Measurements from ENCODE around the gene CDC23. TPM values are rescaled to one million over a fixed set of nuclear protein-coding genes. Genes with fewer than 3 reads are reported as not detected.

Gene CDC23
- total and polyA plus RNA-seq, 2 of the 8 experiments (the other 6 are each of a cell fraction or from before 2014, with no cell fraction given), result 32.6 to 45.7 TPM

DNA sequence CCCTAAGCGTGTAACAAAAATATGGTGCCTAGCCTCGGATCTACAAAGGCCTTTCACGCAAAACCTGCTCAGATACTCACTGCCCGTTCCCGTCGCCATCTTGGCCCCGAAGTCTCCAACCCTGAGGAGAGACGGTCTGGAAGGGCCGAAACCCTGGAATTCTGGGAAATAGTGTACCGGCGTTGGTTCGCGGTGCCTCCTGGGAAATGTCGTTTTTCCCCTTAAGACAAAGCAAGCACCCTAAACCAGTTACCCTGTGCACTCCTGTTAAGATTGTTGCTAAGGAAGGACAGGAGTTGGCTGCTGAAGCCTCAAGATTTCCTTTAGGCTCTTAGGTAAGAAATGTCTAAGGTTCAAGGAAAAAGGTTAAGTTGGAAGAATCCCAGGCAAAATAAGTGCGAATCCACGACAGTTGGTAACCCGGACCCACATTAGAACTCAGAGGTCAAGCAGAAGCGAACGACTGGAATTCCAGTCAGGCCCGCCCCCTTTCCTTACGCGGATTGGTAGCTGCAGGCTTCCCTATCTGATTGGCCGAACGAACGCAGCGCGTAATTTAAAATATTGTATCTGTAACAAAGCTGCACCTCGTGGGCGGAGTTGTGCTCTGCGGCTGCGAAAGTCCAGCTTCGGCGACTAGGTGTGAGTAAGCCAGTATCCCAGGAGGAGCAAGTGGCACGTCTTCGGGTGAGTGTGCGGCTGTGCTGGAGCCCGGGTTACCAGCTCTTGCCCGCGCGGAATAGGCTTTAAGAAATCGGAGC is 34.4 kb downstream of the CDC23 start, which contains the start of the genes BRD8 and KIF20A (continued):
- TF ChIP-seq CHD7 (IDR thresholded peaks at IDR 0.05; ENCODE audit: insufficient replicate concordance, low read length) (no peak), SRF (IDR thresholded peaks at IDR 0.05; ENCODE audit: low read depth, low read length) (no peak), HDAC2 (IDR thresholded peaks at IDR 0.05; ENCODE audit: borderline replicate concordance in 1 of 2, low read depth in 2 of 2, low read length in 2 of 2) (peak; percentile 57 to 89; a peak in 2 of 4 replicates), RFX5 (IDR thresholded peaks at IDR 0.05; ENCODE audit: borderline replicate concordance, low read depth, low read length) (no peak), EZH2 (IDR thresholded peaks at IDR 0.05; ENCODE audit: low read depth, low read length, severe bottlenecking) (no peak), CHD2 (IDR thresholded peaks at IDR 0.05; ENCODE audit: low read length) (peak; percentile 36; the same call in 1 of the 2 replicates)
- TF ChIP-seq, protein P1, sequence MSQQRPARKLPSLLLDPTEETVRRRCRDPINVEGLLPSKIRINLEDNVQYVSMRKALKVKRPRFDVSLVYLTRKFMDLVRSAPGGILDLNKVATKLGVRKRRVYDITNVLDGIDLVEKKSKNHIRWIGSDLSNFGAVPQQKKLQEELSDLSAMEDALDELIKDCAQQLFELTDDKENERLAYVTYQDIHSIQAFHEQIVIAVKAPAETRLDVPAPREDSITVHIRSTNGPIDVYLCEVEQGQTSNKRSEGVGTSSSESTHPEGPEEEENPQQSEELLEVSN (IDR thresholded peaks at IDR 0.05), result peak; percentile 59
- TF ChIP-seq, protein P2, sequence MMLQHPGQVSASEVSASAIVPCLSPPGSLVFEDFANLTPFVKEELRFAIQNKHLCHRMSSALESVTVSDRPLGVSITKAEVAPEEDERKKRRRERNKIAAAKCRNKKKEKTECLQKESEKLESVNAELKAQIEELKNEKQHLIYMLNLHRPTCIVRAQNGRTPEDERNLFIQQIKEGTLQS (IDR thresholded peaks at IDR 0.05; ENCODE audit: insufficient read depth, low read depth, low read length), result no peak
